KOPT-K1 (cell line): ENCODE data around the gene RBP3.

Experiments used
- H3K27ac ChIP-seq: fragments of 200-600 bp; sonication (generic); 2 replicates; pipeline ENCODE4 v1.5.1; 2016; ENCODE audit warnings: antibody characterized with exemption, mild to moderate bottlenecking, low read depth, low read length; ENCODE audit not compliant: poor library complexity, severe bottlenecking
- H3K36me3 ChIP-seq: fragments of 200-600 bp; sonication (generic); 2 replicates; pipeline ENCODE4 v1.5.1; 2017; ENCODE audit warnings: antibody characterized with exemption, mild to moderate bottlenecking, low read length, moderate library complexity; ENCODE audit not compliant: insufficient read depth
- H3K9me3 ChIP-seq: fragments of 200-600 bp; sonication (generic); 2 replicates; pipeline ENCODE4 v1.5.1; 2017; ENCODE audit warnings: antibody characterized with exemption, low read length, mild to moderate bottlenecking; ENCODE audit not compliant: insufficient read depth, poor library complexity, severe bottlenecking

Gene RBP3

GRCh38 chr10:47354900-47355299 is 6.7 kb downstream of the RBP3 start:
- H3K9me3 ChIP-seq = no peaks in the 10 kb centered on the region
- no peak overlapping the region for H3K27ac ChIP-seq
- no peaks in the 10 kb centered on the region for H3K36me3 ChIP-seq

DNA sequence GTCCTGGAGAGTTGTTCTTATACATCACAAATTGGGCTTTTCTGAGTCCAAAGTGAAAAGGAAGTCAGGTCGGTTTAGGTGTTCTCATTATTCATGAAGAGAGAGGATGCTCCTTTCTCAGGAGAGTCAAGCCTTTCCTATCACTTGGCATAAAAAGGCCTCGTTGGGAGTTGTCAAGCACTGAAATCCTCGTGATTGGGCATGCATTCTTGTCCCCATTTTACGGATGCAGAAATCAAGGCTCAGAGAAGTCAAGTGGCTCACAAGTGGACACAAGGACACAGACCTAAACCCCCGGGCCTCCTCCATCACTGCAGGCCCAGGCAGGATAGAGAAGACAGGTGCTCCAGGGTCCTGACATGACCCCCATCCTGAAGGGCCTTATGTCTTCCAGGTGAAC is 8.5 kb downstream of the RBP3 start:
- Histone ChIP-seq H3K27ac (no peak overlapping the region), H3K36me3 (no peaks in the 10 kb centered on the region), H3K9me3 (no peaks in the 10 kb centered on the region)

GRCh38 chr10:47357131-47357582 is 9.0 kb downstream of the RBP3 start:
- no peaks in the 10 kb centered on the region for H3K9me3 ChIP-seq

DNA sequence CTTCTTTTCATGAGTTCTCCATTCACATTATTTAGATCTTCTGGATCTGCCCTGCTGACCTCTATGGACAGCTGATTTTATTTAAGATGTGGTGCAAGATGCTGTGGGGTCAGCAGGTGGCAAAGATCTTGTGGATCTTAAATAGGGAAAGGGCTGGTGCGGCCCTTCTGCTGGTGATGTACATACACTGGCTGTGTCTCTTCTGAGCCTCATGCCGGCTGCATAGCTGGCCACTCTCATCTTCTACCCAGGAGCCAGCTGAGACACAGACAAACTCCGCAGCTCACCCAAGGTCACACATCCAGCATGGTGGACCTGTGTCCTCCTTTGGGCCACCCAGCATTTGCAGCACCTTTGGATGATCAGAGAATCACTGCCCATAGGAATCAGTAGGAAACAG is 9.7 kb downstream of the RBP3 start:
- no peaks in the 10 kb centered on the region for H3K9me3 ChIP-seq
- H3K36me3 ChIP-seq = no peaks in the 10 kb centered on the region

More at GRCh38 chr10:47357131-47357582, 9.0 kb downstream of the RBP3 start:
- Histone ChIP-seq H3K27ac (no peak overlapping the region), H3K36me3 (no peaks in the 10 kb centered on the region)

GRCh38 chr10:47358457-47358856 is 10.3 kb downstream of the RBP3 start:
- Histone ChIP-seq H3K36me3 (no peaks in the 10 kb centered on the region), H3K9me3 (no peaks in the 10 kb centered on the region), H3K27ac (no peak overlapping the region)

More for the DNA sequence above, 9.7 kb downstream of the RBP3 start:
- no peak overlapping the region for H3K27ac ChIP-seq

GRCh38 chr10:47359101-47359500 is 10.9 kb downstream of the RBP3 start:
- no peaks in the 10 kb centered on the region for H3K9me3 ChIP-seq
- H3K36me3 ChIP-seq = no peaks in the 10 kb centered on the region
- H3K27ac ChIP-seq = no peak overlapping the region

- Histone ChIP-seq H3K27ac (no peak overlapping the region), H3K36me3 (no peaks in the 10 kb centered on the region), H3K9me3 (no peaks in the 10 kb centered on the region)
Observed at GRCh38 chr10:47359626-47360418, 11.7 kb downstream of the RBP3 start.

DNA sequence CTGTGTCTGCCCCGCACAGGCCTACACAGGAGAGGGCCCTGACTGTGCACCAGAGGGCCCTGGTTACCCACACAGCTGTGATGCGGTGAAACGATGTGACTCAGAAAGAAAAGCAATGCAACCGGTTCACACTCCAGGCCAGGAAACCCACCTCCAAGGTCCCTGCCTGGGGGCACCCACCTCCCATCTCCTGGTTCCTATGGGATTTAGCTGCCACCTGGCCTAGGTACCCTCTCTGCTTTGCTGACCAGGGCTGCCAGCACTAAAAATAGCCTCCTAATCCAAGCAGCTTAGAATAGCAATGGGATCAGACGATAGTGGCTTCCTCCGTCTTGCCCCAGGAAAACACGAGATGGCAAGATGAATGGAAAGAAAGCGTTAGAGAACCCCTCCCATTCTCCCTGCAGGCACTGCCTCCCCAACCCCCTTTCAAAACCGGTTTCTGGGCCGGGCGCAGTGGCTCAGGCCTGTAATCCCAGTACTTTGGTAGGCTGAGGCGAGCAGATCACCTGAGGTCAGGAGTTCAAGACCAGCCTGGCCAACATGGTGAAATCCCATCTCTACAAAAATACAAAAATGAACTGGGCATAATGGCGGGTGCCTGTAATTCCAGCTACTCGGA is 12.4 kb downstream of the RBP3 start:
- H3K9me3 ChIP-seq = no peaks in the 10 kb centered on the region
- no peaks in the 10 kb centered on the region for H3K36me3 ChIP-seq
- H3K27ac ChIP-seq = no peak overlapping the region

DNA sequence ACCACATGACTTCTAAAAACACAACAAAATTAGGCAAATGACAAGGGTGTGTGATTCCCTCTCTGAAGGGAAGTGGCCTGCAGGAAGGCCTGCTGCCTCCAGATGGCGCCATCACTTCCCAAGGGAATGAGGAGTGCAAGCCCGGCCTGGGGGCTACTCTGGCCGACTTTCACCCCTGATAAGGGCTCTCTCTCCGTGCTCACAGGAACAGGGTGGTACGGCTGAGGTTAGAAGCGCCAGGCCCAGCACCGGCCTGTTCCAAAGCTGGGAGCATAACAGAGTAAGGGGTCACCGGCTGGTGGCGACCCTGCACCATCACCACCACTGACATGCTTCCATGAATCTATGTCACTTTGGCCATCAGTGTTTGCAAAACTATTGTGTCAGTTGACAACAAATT is 13.1 kb downstream of the RBP3 start:
- no peaks in the 10 kb centered on the region for H3K36me3 ChIP-seq
- no peaks in the 10 kb centered on the region for H3K9me3 ChIP-seq
- H3K27ac ChIP-seq = no peak overlapping the region

GRCh38 chr10:47362199-47362598 is 14.0 kb downstream of the RBP3 start:
- Histone ChIP-seq H3K9me3 (no peaks in the 10 kb centered on the region), H3K36me3 (no peaks in the 10 kb centered on the region), H3K27ac (no peak overlapping the region)

GRCh38 chr10:47363781-47364180 is 15.6 kb downstream of the RBP3 start:
- H3K36me3 ChIP-seq = no peaks in the 10 kb centered on the region
- no peak overlapping the region for H3K27ac ChIP-seq
- no peaks in the 10 kb centered on the region for H3K9me3 ChIP-seq

DNA sequence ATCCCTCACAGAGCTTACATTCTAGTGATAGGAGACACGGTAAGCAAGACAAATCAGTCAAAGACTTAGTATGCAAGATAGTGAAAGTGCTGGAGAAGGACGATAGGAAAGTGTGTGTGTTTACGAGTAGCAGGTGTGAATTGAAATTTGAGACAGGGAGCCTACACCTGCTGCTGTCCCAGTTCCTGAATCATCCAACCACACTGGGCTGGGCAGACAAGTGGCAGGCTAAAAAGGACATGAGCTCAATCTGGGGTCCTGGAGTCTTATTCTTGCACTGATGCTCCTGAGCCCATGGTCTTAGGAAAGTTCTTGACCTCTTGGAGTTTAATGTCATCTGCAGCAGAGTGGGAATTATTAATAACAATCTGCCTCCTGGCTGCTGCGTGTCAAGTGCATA is 16.2 kb downstream of the RBP3 start:
- no peaks in the 10 kb centered on the region for H3K9me3 ChIP-seq
- no peaks in the 10 kb centered on the region for H3K36me3 ChIP-seq
- H3K27ac ChIP-seq = no peak overlapping the region

DNA sequence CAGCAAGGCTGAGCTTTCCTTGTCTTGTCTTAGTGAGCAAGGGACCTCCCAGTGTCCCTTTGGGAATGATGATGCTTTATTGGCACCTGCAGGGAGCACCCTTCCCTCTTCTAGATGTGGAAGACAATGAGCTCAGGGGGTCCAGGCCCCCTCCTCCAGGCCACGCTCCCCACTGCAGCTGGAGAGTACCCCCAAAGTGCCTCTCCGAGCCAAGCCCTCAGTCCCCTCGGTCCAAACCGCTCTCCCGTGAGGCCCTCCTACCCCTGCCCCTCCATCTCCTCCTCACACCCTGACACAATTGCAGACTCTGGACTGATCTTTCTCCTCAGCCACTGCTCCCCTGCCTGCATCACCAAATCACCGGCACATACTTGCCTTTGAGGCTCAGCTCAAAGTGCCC is 16.7 kb downstream of the RBP3 start:
- Histone ChIP-seq H3K27ac (no peak overlapping the region), H3K36me3 (no peaks in the 10 kb centered on the region), H3K9me3 (no peaks in the 10 kb centered on the region)

- Histone ChIP-seq H3K9me3 (no peaks in the 10 kb centered on the region), H3K27ac (no peak overlapping the region), H3K36me3 (no peaks in the 10 kb centered on the region)
Observed at GRCh38 chr10:47365431-47366180, 17.4 kb downstream of the RBP3 start.

- H3K9me3 ChIP-seq = no peaks in the 10 kb centered on the region
- H3K36me3 ChIP-seq = no peaks in the 10 kb centered on the region
- no peak overlapping the region for H3K27ac ChIP-seq
Observed at GRCh38 chr10:47366181-47366631, 18.0 kb downstream of the RBP3 start.
